Suprapubic skin (tissue), 4 donors: ENCODE measurements around the gene HELZ2. TPM values are rescaled to one million over a fixed set of nuclear protein-coding genes. Genes with fewer than 3 reads are reported as not detected.

Experiments
- DNase-seq, 2 donors: peaks; one replicate each; pipeline ENCODE4 v3.0.0-alpha.2; 2019; ENCODE audit warnings: low spot score in 2 of 2
- H3K27ac ChIP-seq: fragments of 200-600 bp; sonication (generic); one replicate; pipeline ENCODE4 v1.5.1; 2019
- H3K27me3 ChIP-seq: fragments of 200-600 bp; sonication (generic); one replicate; pipeline ENCODE4 v1.5.1; 2019
- H3K36me3 ChIP-seq: fragments of 200-600 bp; sonication (generic); one replicate; pipeline ENCODE4 v1.5.1; 2019
- H3K4me1 ChIP-seq: fragments of 200-600 bp; sonication (generic); one replicate; pipeline ENCODE4 v1.5.1; 2019
- H3K4me3 ChIP-seq: fragments of 200-600 bp; sonication (generic); one replicate; pipeline ENCODE4 v1.5.1; 2019; ENCODE audit warnings: mild to moderate bottlenecking
- H3K9me3 ChIP-seq: fragments of 200-600 bp; sonication (generic); one replicate; pipeline ENCODE4 v1.5.1; 2019
- CTCF ChIP-seq, 2 donors: fragments of 200-600 bp in 1 of 2; fragments of 450-650 bp in 1 of 2; sonication (generic) in 1 of 2; IDR thresholded peaks; one replicate each; pipeline ENCODE4 v1.5.1; 2016 to 2019; ENCODE audit warnings: antibody characterized with exemption in 2 of 2, mild to moderate bottlenecking in 1 of 2, moderate library complexity in 1 of 2
- EP300 ChIP-seq: sonication (generic); formaldehyde crosslinking; IDR thresholded peaks from one replicate; pipeline ENCODE4 v1.6.1; 2017; ENCODE audit warnings: antibody characterized with exemption
- POLR2A ChIP-seq, 2 donors: fragments of 450-650 bp; IDR thresholded peaks; one replicate each; pipeline ENCODE4 v1.6.1; 2017; ENCODE audit warnings: antibody characterized with exemption in 2 of 2, mild to moderate bottlenecking in 2 of 2, moderate library complexity in 2 of 2
- POLR2AphosphoS5 ChIP-seq, 3 donors: sonication (generic); formaldehyde crosslinking; IDR thresholded peaks; one replicate each; pipeline ENCODE4 v1.6.1; 2017; ENCODE audit warnings: antibody characterized with exemption in 3 of 3
- WGBS: methylation state at CpG from one replicate; pipeline ENCODE4 v1.1.5; 2018; 5-methylcytosine and 5-hydroxymethylcytosine counted together
- total RNA-seq, 4 donors: library from RNA; depleted of rRNA; stranded (reverse); fragments of >200 nt; gene quantifications; one replicate each; pipeline ENCODE4 v1.1.0, GENCODE V29; 2016

HELZ2 gene
- total RNA-seq, 4 donors from 2014 or later = 22.8 to 36.6 (median 31.8) TPM

GRCh38 chr20:63619505-63619904, 45.5 kb upstream of the HELZ2 start:
- TF ChIP-seq EP300 (no peak), CTCF (IDR thresholded peaks at IDR 0.05) (no peak), POLR2A (IDR thresholded peaks at IDR 0.05) (no peak), POLR2AphosphoS5 (IDR thresholded peaks at IDR 0.05) (no peak)
- Histone ChIP-seq H3K9me3 (no peaks in the 10 kb centered on the region), H3K27me3 (no peaks in the 10 kb centered on the region), H3K36me3 (peaks cover 35% of the 10 kb centered on the region), H3K4me3 (no peak overlapping the region), H3K27ac (no peak overlapping the region), H3K4me1 (no peaks in the 10 kb centered on the region)
- WGBS = 91% methylated on average over 13 of the region's 13 CpGs
- DNase-seq = no peak

GRCh38 chr20:63619086-63619485, 45.0 kb upstream of the HELZ2 start:
- Histone ChIP-seq H3K36me3 (peaks cover 35% of the 10 kb centered on the region), H3K4me3 (no peak overlapping the region), H3K27ac (no peak overlapping the region), H3K9me3 (no peaks in the 10 kb centered on the region), H3K27me3 (no peaks in the 10 kb centered on the region), H3K4me1 (no peaks in the 10 kb centered on the region)
- no peak for DNase-seq
- TF ChIP-seq EP300 (no peak), POLR2A (IDR thresholded peaks at IDR 0.05) (no peak), CTCF (IDR thresholded peaks at IDR 0.05) (no peak), POLR2AphosphoS5 (IDR thresholded peaks at IDR 0.05) (no peak)
- WGBS = 96% methylated on average over 14 of the region's 16 CpGs

GRCh38 chr20:63618291-63618980, 44.4 kb upstream of the HELZ2 start:
- DNase-seq = no peak
- 89% methylated on average over 11 of the region's 11 CpGs for WGBS
- H3K9me3 ChIP-seq = no peaks in the 10 kb centered on the region
- no peak overlapping the region for H3K4me3 ChIP-seq
- H3K4me1 ChIP-seq = no peaks in the 10 kb centered on the region
- peaks cover 35% of the 10 kb centered on the region for H3K36me3 ChIP-seq
- no peaks in the 10 kb centered on the region for H3K27me3 ChIP-seq
- H3K27ac ChIP-seq = no peak overlapping the region
- TF ChIP-seq EP300 (no peak), CTCF (IDR thresholded peaks at IDR 0.05) (no peak), POLR2AphosphoS5 (IDR thresholded peaks at IDR 0.05) (no peak), POLR2A (IDR thresholded peaks at IDR 0.05) (no peak)

- Histone ChIP-seq H3K4me1 (peaks cover under 1% of the 10 kb centered on the region), H3K9me3 (no peaks in the 10 kb centered on the region), H3K27ac (no peak overlapping the region), H3K36me3 (peaks cover 35% of the 10 kb centered on the region), H3K4me3 (no peak overlapping the region), H3K27me3 (no peaks in the 10 kb centered on the region)
- 97% methylated on average over 8 of the region's 8 CpGs for WGBS
- DNase-seq = no peak
- TF ChIP-seq POLR2A (IDR thresholded peaks at IDR 0.05) (no peak), CTCF (IDR thresholded peaks at IDR 0.05) (no peak), EP300 (no peak), POLR2AphosphoS5 (IDR thresholded peaks at IDR 0.05) (no peak)
Measured at GRCh38 chr20:63617876-63618265, 43.8 kb upstream of the HELZ2 start.

GRCh38 chr20:63617092-63617875, 43.2 kb upstream of the HELZ2 start:
- no peak for DNase-seq
- 93% methylated on average over 32 of the region's 41 CpGs for WGBS
- Histone ChIP-seq H3K36me3 (peaks cover 35% of the 10 kb centered on the region), H3K4me3 (no peak overlapping the region), H3K9me3 (no peaks in the 10 kb centered on the region), H3K27ac (no peak overlapping the region), H3K4me1 (peaks cover 7% of the 10 kb centered on the region), H3K27me3 (no peaks in the 10 kb centered on the region)
- no peak for TF ChIP-seq POLR2A (IDR thresholded peaks at IDR 0.05)
- no peak for TF ChIP-seq CTCF (IDR thresholded peaks at IDR 0.05)
- TF ChIP-seq EP300 = no peak
- TF ChIP-seq POLR2AphosphoS5 (IDR thresholded peaks at IDR 0.05) = no peak
